Upper lobe of right lung (tissue), 1 donor: ENCODE results near the gene ARHGAP6. TPM values are rescaled to one million over a fixed set of nuclear protein-coding genes. Genes with fewer than 3 reads are reported as not detected.

ENCODE experiments used
- ATAC-seq: fragments of 200-7000 bp; cut with Tn5 transposase; one replicate; pipeline ENCODE4 v1.9.1; 2020; ENCODE audit warnings: mild to moderate bottlenecking, moderate library complexity
- DNase-seq: peaks from one replicate; pipeline ENCODE4 v3.0.0-alpha.2; 2020
- H3K27ac ChIP-seq: fragments of 200-600 bp; one replicate; pipeline ENCODE4 v1.8.0; 2022
- H3K27me3 ChIP-seq: fragments of 200-600 bp; one replicate; pipeline ENCODE4 v1.8.0; 2022; ENCODE audit warnings: mild to moderate bottlenecking
- H3K36me3 ChIP-seq: fragments of 200-600 bp; one replicate; pipeline ENCODE4 v1.8.0; 2022
- H3K4me1 ChIP-seq: fragments of 200-600 bp; one replicate; pipeline ENCODE4 v1.8.0; 2022
- H3K4me3 ChIP-seq: fragments of 200-600 bp; one replicate; pipeline ENCODE4 v1.8.0; 2022; ENCODE audit warnings: mild to moderate bottlenecking
- H3K9me3 ChIP-seq: fragments of 200-600 bp; one replicate; pipeline ENCODE4 v1.8.0; 2022
- intact Hi-C: fragments of 100-400 bp; cut with DNase I; formaldehyde crosslinking; loops from one replicate; pipeline ENCODE4 v1.11.0; 2022
- total RNA-seq: library from RNA; stranded (reverse); fragmentation: NEBNext Ultra II Directional; extraction: Animal tissue kit (Norgen Biotek cat#: 25700); gene quantifications from one replicate; pipeline ENCODE4 v1.2.1, GENCODE V29; 2021
- TF ChIP-seq, protein P1 (sequence below): fragments of 200-600 bp; IDR thresholded peaks from one replicate; pipeline ENCODE4 v1.8.0; 2022; ENCODE audit warnings: antibody characterized with exemption
- donor health status: DM: no; HTN: yes; CAD: no; lungs with severe emphysema.

The ARHGAP6 gene
- total RNA-seq, 1 donor from 2014 or later = 17.1 TPM

DNA sequence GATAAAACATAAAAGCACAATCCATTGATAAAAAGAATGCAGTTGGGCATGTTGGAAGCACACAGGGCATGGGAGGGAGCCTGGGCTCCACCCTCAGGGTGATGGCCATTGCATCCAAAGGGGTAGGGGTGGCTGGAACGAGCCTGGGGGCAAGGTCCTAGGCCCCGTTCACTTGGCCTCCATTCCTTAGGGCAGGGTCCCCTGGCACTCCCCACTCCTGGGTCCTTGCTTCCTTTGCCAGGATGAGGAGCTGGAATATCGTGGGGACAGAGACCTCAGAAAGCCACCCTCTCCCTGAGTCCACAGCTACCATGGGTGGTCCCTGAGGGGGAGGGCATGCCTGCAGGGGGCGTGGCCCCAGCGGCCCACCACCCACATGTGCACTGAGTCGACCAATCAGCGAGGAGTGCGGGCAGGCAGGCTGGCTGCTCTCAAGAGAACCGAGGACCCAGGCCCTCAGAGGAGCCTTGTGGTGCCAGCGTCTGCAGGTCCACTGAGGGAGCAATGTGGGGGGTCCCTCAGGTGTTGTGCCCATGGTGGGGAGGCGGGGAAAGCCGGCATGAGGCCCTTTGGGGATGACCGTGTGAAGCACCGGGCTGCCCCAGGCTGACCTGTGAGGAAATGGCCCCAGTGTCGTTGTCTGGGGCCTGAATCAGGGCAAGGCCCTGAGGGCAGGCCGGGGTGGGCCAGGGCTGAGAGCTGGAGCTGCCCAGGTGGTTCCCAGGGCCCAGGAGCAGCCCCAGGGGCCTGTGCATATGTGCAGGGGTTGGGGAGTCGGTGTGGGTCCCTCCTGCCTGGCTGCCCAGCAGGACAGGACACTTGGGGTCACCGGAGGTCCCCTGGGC, 451.2 kb downstream of the ARHGAP6 start:
- no peaks in the 10 kb centered on the region for H3K36me3 ChIP-seq
- no peak for ATAC-seq
- H3K4me1 ChIP-seq = no peaks in the 10 kb centered on the region
- no peak overlapping the region for H3K4me3 ChIP-seq
- TF ChIP-seq, protein P1, sequence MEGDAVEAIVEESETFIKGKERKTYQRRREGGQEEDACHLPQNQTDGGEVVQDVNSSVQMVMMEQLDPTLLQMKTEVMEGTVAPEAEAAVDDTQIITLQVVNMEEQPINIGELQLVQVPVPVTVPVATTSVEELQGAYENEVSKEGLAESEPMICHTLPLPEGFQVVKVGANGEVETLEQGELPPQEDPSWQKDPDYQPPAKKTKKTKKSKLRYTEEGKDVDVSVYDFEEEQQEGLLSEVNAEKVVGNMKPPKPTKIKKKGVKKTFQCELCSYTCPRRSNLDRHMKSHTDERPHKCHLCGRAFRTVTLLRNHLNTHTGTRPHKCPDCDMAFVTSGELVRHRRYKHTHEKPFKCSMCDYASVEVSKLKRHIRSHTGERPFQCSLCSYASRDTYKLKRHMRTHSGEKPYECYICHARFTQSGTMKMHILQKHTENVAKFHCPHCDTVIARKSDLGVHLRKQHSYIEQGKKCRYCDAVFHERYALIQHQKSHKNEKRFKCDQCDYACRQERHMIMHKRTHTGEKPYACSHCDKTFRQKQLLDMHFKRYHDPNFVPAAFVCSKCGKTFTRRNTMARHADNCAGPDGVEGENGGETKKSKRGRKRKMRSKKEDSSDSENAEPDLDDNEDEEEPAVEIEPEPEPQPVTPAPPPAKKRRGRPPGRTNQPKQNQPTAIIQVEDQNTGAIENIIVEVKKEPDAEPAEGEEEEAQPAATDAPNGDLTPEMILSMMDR = no peak
- DNase-seq = no peak
- no peaks in the 10 kb centered on the region for H3K27me3 ChIP-seq
- intact Hi-C loops = no loop called here
- no peak overlapping the region for H3K27ac ChIP-seq
- H3K9me3 ChIP-seq = no peaks in the 10 kb centered on the region

DNA sequence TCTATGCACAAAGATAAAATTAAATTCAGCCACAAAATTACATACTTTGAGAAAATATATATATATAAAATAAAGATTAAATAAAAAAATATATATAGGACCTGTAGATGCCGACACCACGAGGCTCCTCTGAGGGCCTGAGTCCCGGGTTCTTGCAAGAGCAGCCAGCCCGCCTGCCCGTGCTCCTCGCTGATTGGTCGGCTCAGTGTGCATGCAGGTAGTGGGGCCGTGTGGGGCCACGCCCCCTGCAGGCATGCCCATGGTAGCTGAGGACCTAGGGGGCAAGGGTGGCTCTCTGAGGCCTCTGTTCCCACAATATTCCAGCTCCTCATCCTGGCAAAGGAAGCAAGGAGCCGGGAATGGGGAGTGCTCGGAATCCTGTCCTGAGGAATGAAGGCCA, 453.0 kb downstream of the ARHGAP6 start:
- intact Hi-C loops = no loop called here
- DNase-seq (no peak), ATAC-seq (no peak)
- Histone ChIP-seq H3K4me3 (no peak overlapping the region), H3K27ac (no peak overlapping the region), H3K9me3 (no peaks in the 10 kb centered on the region), H3K4me1 (no peaks in the 10 kb centered on the region), H3K36me3 (no peaks in the 10 kb centered on the region), H3K27me3 (no peaks in the 10 kb centered on the region)
- TF ChIP-seq, protein P1 = no peak

DNA sequence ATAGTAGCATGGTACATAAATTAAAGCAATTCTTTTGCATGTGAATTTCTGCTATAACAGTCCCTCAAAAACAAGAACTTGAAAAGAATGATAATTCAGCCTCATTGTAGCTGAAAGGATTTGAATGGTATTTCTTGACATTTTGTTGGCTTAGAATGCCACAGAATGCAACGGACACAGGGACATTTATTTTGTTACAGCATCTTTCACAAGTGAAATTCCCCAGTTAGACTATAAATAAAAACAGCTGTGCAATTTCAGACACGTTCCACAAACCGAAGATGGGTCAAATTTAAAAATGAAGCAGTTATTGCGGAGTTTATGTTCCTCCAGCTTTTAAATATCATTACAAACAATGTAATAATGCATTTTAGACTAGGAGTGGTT, 455.3 kb downstream of the ARHGAP6 start:
- TF ChIP-seq, protein P1 = no peak
- no peaks in the 10 kb centered on the region for H3K27me3 ChIP-seq
- no peak overlapping the region for H3K4me3 ChIP-seq
- H3K4me1 ChIP-seq = no peaks in the 10 kb centered on the region
- intact Hi-C loops = no loop called here
- no peaks in the 10 kb centered on the region for H3K36me3 ChIP-seq
- no peak for DNase-seq
- no peak overlapping the region for H3K27ac ChIP-seq
- ATAC-seq = no peak
- no peaks in the 10 kb centered on the region for H3K9me3 ChIP-seq

DNA sequence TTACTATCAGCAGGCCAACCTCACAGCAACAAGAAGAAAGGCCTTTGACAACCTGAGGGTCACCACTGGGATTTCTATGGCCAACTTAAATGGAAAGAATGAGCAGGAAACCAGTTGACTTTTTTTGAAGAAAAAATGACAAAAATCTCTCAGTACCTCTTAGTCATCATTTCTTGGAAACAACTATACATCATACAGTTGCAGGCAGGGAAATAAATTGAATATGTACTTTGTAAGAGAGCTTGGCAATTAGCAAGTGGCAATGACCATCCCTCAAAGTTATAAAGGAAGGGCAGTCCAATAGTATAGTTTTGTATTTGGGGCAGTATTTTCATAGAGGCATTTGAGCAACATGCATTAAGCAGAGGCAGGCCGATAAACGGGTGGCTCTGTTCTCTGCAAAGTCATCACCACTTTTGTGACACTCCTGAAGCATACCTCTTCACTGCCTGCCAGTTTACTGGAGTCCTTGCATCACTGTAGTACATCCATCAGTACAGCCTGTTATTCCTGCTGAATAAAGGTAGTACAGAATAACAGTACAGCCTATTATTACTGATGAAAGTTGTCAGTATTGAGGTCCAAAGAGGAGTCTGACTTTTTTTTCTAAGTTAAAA, 455.8 kb downstream of the ARHGAP6 start:
- H3K36me3 ChIP-seq = no peaks in the 10 kb centered on the region
- H3K9me3 ChIP-seq = no peaks in the 10 kb centered on the region
- no peak overlapping the region for H3K4me3 ChIP-seq

DNA sequence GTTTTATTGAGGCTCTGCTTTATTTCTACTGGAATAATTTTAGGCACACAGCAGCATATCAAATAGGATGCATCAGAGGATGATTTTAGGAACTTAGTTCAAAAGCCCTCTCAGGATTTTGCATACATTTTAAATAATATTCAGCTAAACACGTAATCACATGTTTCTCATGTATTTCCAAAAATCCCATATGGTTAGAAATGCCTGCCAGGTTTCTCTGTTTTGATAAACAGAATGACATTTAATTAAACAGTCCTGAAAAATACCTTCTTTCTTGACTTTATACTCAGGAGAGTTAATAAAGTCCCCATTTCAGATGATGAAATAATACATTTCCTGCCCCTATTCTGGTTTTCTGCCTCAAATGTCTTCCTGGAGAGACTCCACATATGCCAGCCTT, 459.0 kb downstream of the ARHGAP6 start:
- H3K27me3 ChIP-seq = no peaks in the 10 kb centered on the region
- no peak overlapping the region for H3K27ac ChIP-seq
- H3K4me1 ChIP-seq = no peaks in the 10 kb centered on the region
- TF ChIP-seq, protein P1 = no peak
- no peak for ATAC-seq
- DNase-seq = no peak
- intact Hi-C loops = no loop called here
- no peak overlapping the region for H3K4me3 ChIP-seq
- H3K9me3 ChIP-seq = no peaks in the 10 kb centered on the region
- no peaks in the 10 kb centered on the region for H3K36me3 ChIP-seq

More for the DNA sequence above, 455.8 kb downstream of the ARHGAP6 start:
- ATAC-seq (no peak), DNase-seq (no peak)
- H3K27ac ChIP-seq = no peak overlapping the region
- intact Hi-C loops = no loop called here
- H3K27me3 ChIP-seq = no peaks in the 10 kb centered on the region
- no peaks in the 10 kb centered on the region for H3K4me1 ChIP-seq
- TF ChIP-seq, protein P1 = no peak
